Stimulated activated CD4-positive, alpha-beta T cell treated with anti-CD3 and anti-CD28 coated beads, Interleukin-1b, Interleukin-23, amount 100 ng/mL, for 4 hours (primary cell): ENCODE results near the gene ERAL1.
"Not testable (repeated sequence)": the region's sequence is repeated elsewhere in the genome, so short reads cannot be mapped to it uniquely, and the experiment has no call there.

Source experiments
- DNase-seq, 2 donors: peaks; one replicate each; pipeline ENCODE4 v3.0.0-alpha.2; 2020; ENCODE audit warnings: low read depth in 2 of 2

Gene ERAL1

DNA sequence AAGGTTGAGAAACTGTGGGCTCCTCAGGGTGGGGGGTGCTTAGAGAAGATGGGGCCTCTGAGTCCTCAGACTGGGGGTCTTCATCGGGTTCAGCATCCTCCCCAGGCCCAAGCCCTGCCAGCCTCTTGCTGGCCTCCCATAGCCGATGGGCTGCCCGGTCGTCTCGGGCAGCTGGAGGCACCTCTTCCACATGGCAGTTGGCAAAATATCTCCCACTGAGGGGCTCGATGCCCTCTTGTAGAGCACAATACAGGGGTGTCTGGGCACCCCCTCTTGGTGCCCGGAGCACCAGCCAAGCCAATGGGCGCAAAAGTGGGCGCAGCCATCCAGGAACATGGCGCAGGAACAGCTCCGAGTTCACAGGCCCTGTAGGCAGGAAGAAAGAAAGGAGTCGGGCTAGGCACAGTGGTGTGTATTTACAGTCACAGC lies 43.7 kb downstream of the ERAL1 start:
- no peak for DNase-seq

DNA sequence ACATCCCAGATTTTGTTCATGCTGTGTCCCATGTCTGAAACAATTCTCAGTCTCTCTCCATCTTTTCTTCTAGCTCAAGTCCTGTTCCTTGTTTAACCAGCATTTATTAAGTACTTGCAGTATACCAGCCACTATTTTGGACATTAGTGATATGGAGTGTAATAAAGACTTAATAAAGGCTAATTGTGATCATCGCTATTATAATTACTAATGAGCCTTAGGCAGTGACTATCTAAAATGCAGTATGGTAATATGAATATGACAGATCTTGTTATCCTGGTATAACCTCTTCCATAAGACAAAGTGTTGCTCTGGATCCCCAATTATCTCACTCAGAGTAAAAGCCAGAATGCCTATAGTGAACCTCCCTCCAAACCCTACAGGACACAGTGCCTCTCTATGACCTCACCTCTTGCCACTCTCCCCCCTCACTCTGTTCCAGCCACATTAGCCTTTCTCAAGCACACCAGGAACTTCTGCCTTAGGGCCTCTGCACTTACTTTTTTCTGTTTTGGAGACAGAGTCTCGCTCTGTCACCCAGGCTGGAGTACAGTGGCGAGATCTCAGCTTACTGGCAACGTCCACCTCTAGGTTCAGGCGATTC lies 44.5 kb downstream of the ERAL1 start:
- DNase-seq, result no peak

DNA sequence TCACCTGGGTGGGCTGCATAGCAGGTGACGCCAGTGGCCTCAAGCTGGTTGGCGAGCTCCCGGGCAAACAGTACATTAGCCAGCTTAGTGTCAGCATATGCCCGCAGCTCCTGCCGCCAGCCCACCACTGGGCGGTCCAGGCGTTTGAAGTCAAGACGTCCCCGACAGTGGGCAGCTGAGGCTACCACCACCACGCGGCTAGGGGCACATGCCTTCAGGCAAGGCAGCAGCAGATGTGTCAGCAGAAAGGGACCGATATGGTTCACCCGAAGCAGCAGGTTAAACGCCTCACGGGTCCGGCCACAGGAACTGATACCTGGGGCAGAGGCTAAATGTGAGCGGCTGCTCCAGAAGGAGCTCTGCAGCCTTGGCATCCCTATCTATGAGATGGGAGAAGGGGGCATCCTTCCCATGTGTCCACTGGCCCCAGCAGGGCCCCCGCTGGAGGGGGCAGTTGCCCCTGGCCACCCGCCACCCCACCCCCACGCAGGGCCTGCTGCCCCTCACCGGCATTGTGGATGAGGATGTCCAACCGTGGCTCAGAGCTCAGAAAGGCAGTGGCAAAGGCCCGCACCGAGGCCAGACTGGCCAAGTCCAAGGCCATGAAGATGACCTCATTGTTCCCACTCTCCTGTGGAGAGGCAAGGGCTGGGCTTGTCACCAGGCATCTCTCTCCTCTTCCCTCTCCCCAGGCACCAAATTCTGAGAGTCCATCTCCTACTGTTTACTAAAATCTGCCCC lies 46.3 kb downstream of the ERAL1 start:
- no peak for DNase-seq

DNA sequence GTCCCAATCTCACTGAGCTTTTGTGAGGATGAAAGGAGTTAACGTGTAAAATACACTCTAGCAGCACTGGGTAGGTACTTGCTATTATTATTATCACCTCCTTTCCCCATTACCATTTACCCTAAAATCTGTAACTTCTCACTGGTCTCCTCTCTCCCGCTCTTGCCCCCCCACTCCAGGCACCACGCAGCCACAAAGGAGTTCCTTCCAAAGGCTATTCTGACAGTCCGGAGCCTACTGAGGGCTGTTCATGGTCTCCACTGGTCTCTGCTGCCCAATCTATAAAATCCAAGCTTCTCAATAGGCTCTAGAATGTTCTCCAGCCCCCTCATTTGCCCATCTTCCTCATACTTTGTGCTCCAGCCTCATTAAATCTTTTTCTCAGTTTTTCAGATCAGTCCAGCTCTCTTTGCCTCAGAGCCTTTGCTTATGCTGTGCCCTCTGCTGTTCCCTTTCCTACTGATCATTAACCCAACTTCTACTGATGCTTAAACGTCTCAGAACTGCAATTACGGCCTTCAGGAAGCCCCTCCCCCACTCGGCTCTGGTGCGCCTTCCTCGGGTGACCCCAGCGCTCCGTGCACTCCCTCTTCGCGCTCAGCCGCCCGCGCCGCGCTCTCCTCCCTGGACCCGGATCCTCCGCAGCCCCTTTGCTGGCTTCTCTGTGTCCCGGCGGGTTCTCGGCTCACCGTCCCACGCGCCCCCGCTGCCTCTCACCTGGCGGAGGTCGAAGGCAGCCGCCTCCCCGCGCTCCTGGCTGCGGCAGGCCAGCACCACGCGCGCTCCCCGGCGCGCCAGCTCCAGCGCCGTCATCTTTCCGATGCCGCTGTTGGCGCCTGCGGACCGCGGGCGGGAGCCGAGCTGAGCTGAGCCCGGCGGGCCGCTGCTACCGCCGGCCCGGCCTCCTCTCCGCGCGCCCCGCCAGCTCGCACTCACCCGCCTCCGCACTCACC lies 47.3 kb downstream of the ERAL1 start:
- peak; percentile 18 to 52 for DNase-seq

DNA sequence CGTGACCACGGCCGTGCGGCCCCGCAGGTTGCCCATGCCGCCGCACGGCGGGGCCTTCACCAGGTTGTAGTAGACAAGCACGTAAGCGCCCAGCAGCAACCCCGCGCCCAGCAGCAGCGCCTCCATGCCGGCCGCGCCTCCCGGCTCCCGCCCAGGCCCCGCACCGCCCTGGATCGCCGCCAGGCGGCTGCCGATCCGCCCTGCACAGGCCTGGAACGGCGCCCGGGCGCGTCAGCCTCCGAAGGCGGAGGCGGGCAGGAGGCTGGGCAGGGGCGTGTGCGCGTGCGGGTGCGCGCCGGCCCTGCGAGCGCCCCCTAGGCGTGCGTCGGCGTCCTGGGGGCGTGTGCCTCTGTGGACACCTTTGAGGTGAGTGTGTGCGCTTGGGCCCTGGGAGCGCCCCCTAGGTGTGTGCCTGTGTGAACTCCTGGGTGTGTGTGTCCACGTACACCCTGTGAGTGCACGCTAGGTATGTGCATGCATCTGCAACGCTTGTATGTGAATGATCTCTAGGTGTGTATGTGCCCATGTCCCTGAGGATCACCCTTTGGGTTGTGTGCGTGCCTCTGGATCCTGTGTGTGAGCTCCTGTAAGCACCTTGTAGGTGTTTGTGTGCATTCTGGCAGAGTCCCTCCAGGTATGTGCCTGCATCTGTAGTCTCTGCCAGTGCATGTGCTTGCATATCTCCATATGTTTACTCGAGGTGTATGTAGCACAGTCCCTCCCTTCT lies 48.2 kb downstream of the ERAL1 start, which contains the start of gene DHRS13:
DHRS13 (minus strand) TSS at position 261 of the 727 bp plus-strand sequence; CDS start at position 126, 135 bp downstream.
- peak; percentile 90 to 95 for DNase-seq

DNA sequence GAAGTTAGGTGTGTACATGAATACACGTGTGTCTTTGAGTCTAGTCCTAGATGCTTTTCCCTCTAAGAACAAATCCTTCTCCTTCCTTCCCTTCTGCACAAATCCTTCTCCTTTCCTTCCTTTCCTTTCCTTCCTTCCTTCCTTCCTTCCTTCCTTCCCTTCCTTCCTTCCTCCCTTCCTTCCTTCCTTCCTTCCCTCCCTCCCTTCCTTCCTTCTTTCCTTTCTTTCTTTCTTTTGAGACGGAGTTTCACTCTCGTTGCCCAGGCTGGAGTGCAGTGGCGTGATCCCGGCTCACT lies 48.7 kb downstream of the ERAL1 start:
- DNase-seq, result not testable (repeated sequence)

DNA sequence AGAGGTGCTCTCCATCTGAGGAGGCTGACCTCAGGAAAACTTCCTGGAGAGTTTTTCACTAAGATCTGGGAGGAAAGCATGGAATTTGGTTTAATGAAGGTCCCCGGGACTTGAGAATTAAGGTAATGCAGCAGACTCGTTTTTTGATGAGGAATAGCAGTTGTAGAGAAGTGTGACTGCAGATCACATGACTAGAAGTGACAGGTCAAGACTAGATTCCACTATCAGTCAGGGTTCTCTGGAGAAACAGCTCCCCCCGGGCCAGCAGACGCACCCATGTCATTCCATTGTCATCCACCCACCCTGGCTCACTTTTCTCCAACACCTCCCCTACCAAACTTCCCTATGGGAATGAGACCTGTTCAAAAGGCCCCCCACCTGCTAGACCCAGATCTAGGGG lies 50.0 kb downstream of the ERAL1 start:
- no peak for DNase-seq

DNA sequence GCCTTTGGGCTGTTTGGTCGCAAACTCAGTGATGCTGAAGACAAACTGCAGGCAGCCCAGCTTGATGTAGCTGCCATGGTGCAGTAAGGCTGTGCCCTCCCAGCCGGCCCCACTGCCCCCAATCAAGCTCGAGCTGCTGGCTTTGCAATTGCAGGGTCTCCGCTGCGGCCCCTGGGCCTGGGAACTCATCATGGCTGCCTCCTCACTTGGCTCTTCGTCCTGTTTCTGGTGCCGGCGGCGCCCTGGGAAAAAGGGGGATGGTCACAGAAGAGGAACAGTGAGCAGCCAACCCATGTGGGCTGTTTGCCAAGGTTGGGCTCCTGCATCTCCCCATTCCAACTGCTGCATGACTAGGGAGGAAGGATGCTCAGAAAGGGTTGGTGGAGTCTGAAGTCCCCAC lies 51.5 kb downstream of the ERAL1 start:
- no peak for DNase-seq

DNA sequence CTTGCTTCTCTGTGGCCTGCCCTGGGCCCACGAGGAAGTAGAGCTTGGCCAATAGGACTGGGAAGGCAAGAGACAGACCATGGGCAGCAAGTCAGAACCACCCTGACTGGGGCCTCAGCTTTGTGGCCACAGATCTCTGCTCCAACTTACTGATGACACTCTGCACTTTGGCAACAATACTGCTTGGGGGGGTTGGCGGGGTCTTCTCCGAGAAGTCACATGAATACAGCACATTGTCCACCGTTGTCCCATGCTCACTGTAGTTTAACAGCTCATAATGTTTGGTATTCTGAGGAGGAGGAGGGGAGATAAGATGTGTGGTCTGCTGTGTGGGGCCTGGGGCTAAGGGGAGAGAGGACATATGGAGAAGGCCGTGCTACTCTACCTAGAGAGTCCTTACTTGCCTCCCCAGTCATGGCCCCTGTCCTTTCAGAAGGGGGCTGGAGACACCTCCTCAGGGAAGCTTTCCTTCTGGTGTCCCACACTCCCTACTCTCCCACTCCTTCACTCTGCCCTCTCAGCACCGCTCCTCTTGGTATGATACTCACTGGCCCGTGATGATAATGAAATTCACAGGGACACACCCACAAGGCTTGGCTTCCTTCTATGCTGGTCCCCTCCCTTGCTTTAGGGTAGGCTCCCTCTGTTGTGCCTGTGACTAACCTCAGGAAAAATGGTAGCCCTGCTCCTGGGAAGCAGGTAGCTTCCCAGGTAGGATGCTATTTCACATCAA lies 52.1 kb downstream of the ERAL1 start:
- no peak for DNase-seq

DNA sequence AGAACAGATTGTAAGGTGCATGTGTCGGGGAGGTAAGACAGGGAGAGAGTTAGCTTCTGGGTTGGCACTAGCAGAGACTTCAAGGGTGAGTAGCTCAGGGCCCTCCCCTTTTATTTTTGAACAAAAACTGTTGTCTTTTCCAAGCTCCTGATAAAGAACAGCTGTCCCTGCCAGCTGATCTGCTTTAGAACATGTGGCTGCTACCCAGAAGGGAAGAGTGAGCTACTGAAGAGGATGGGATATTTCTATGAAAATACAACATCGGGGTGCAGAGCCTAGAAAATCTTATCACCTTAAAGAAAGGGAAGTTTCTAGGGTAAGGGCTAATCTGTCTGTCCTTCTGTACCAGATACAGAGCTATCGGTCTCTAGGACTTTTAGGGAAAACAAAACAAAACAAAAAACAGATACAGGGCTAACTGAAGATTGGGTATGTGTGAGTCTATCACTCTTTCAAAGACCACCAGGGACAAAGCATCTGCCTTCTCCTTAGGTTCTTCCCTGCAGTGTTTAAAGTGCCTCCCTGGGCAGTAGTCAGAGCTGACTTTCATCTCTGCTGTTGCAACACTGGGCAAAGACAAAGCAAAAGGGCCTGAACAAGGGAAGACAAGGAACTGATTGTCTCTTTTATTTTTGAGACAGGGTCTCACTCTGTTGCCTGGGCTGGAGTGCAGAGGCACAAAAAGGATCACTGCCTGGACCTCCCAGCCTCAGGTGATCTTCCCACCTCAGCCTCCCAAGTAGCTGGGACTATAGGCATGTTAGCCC lies 53.1 kb downstream of the ERAL1 start:
- DNase-seq, result no peak

DNA sequence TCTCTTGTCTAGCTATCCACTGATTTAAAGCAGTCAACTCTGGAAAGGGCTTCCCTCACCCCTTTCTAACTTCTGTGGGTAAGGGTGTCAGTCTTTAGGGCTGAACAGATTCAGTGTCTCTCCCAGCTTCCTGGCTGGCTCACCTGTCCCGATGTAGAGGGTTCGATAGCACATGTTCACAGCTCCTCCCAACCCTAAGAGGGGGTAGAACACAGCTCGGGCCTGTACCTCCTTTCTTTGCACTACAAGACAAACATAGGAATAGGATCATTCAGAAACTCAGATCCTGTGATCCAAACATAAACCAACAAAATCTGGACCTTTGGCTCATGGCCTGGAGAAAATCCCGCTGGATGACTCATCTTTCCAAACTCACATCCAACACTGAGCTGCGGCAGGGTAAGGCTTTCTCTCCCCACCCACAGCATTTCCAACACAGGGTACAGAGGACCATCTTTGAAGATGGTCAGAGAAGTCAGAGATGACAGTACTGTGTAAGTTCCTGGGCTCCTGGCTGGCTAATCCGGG lies 53.9 kb downstream of the ERAL1 start:
- no peak for DNase-seq

DNA sequence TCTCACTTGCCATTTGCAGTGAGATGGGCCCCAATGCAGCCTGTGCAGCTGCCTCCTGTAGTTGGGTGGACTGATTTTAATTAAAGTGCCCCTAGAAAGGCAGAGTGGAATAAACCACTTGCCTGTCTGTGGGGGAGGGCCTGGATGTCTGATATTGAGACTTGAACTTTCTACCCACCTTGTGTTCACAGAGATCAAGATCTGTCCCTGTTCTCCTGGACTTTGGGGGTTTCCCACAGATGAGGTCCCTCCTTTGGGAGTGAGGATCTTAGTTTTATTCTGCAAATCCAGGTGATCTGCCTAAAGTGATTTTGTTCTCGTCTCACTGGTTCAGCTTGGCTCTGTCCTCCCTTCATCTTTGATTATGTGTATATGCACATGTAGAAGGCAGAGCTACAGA lies 55.7 kb downstream of the ERAL1 start:
- DNase-seq, result no peak
